Tibial nerve (tissue), 4 donors: Measurements from ENCODE around the gene AMDHD1. TPM values are rescaled to one million over a fixed set of nuclear protein-coding genes. Genes with fewer than 3 reads are reported as not detected.

Experiments used
- DNase-seq, 2 donors: peaks; one replicate each; pipeline ENCODE4 v3.0.0-alpha.2; 2019; ENCODE audit warnings: low spot score in 2 of 2
- H3K27ac ChIP-seq, 4 donors: fragments of 200-600 bp; sonication (generic) in 3 of 4; one replicate each; pipeline ENCODE4 v1.5.1; 2017 to 2019; ENCODE audit warnings: mild to moderate bottlenecking in 1 of 4
- H3K27me3 ChIP-seq, 2 donors: fragments of 200-600 bp; sonication (generic) in 1 of 2; one replicate each; pipeline versions ENCODE4 v1.5.1 to v1.6.0; 2017 to 2019
- H3K36me3 ChIP-seq, 3 donors: fragments of 200-600 bp; sonication (generic); one replicate each; pipeline ENCODE4 v1.5.1; 2018 to 2019
- H3K4me1 ChIP-seq, 4 donors: fragments of 200-600 bp; sonication (generic) in 3 of 4; one replicate each; pipeline ENCODE4 v1.5.1; 2017 to 2019
- H3K4me3 ChIP-seq, 4 donors: fragments of 200-600 bp; sonication (generic) in 3 of 4; one replicate each; pipeline ENCODE4 v1.5.1; 2017 to 2019; ENCODE audit warnings: mild to moderate bottlenecking in 1 of 4, moderate library complexity in 1 of 4
- H3K9me3 ChIP-seq, 4 donors: fragments of 200-600 bp; sonication (generic) in 3 of 4; one replicate each; pipeline ENCODE4 v1.5.1; 2017 to 2019
- EP300 ChIP-seq, 2 donors: sonication (generic); formaldehyde crosslinking; IDR thresholded peaks; one replicate each; pipeline ENCODE4 v1.6.1; 2017; ENCODE audit warnings: antibody characterized with exemption in 2 of 2, mild to moderate bottlenecking in 1 of 2
- POLR2A ChIP-seq, 2 donors: fragments of 450-650 bp; IDR thresholded peaks; one replicate each; pipeline ENCODE4 v1.6.1; 2017; ENCODE audit warnings: antibody characterized with exemption in 2 of 2, mild to moderate bottlenecking in 2 of 2, moderate library complexity in 2 of 2
- WGBS, 2 donors: methylation state at CpG; one replicate each; pipeline ENCODE4 v1.1.5; 2018; 5-methylcytosine and 5-hydroxymethylcytosine counted together
- total RNA-seq, 4 donors: library from RNA; depleted of rRNA; stranded (reverse); fragments of >200 nt; gene quantifications; one replicate each; pipeline ENCODE4 v1.1.0, GENCODE V29; 2016
- TF ChIP-seq, protein P1 (sequence below), 5 experiments: fragments of 200-600 bp in 3 of 5; fragments of 450-650 bp in 2 of 5; sonication (generic) in 3 of 5; IDR thresholded peaks; one replicate each; pipeline ENCODE4 v1.5.1; 2016 to 2019; ENCODE audit warnings: antibody characterized with exemption in 5 of 5, mild to moderate bottlenecking in 3 of 5, moderate library complexity in 2 of 5

The AMDHD1 gene
- total RNA-seq, 4 donors from 2014 or later = 2.0 to 2.1 TPM; not detected in 2

DNA sequence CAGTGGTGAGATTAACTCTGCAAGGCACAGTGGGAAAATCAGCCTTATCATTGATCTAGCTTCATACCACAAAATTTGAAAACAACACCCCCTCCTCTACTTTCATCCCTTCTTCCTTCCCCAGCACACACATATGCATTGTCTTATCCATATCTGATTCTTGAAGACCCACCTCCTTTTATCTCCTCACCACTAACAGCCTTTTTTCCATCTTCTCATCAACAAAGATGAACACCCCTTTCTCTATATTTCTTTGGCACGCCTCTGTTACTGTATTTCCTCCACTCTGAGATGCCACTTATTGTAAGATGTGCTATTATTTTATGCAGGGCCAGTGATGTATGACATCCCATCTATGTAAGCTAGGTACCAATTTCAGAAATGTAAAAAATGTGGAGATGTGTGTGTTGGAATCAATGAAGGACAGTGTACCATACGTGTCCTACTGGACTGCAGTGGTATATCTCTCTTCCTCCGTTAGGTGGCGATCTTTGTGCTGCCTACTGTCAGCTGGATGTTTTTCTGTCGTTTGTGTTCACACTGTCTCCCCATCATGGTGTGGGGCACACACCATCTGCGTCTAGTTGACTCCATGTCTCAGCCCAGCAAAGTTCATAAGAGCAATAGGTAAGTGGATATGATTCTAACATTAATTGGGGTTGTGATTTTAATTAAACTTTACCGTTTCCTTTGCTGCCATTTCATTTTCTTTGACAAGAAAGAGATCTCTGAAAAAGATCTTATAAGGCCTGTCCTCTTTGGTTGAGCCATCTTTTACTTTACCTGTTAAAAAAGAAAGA is 24.7 kb upstream of the AMDHD1 start:
- H3K36me3 ChIP-seq = no peaks in the 10 kb centered on the region
- no peak overlapping the region for H3K27ac ChIP-seq
- no peaks in the 10 kb centered on the region for H3K9me3 ChIP-seq
- no peak for TF ChIP-seq EP300 (IDR thresholded peaks at IDR 0.05)
- TF ChIP-seq, protein P1, sequence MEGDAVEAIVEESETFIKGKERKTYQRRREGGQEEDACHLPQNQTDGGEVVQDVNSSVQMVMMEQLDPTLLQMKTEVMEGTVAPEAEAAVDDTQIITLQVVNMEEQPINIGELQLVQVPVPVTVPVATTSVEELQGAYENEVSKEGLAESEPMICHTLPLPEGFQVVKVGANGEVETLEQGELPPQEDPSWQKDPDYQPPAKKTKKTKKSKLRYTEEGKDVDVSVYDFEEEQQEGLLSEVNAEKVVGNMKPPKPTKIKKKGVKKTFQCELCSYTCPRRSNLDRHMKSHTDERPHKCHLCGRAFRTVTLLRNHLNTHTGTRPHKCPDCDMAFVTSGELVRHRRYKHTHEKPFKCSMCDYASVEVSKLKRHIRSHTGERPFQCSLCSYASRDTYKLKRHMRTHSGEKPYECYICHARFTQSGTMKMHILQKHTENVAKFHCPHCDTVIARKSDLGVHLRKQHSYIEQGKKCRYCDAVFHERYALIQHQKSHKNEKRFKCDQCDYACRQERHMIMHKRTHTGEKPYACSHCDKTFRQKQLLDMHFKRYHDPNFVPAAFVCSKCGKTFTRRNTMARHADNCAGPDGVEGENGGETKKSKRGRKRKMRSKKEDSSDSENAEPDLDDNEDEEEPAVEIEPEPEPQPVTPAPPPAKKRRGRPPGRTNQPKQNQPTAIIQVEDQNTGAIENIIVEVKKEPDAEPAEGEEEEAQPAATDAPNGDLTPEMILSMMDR (IDR thresholded peaks at IDR 0.05) = peak; percentile 57 to 69 (median 61)
- TF ChIP-seq POLR2A (IDR thresholded peaks at IDR 0.05) = no peak
- DNase-seq = peak in 1 of 2 donors; percentile 36
- no peaks in the 10 kb centered on the region for H3K27me3 ChIP-seq
- H3K4me3 ChIP-seq = no peak overlapping the region
- no peaks in the 10 kb centered on the region for H3K4me1 ChIP-seq
- 25 to 29% methylated on average over 7 of the region's 7 CpGs for WGBS, 2 donors

DNA sequence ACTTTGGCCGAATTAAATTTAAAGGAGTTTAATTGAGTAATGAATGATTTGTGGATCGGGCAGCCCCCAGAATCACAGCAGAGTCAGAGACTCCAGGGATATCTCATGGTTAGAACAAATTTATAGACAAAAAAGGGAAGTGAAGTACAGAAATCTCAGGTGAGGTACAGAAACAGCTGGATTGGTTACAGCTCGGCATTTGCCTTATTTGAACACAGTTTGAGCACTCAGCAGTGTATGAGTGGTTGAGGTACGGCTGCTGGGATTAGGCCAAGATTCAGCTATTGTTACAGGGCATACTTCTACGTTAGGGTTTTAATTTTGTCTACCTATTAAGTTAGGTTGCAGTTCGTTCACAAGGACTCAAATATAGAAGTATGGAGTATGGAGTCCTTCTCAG is 24.0 kb upstream of the AMDHD1 start:
- Histone ChIP-seq H3K27ac (no peak overlapping the region), H3K27me3 (no peaks in the 10 kb centered on the region), H3K9me3 (no peaks in the 10 kb centered on the region), H3K36me3 (no peaks in the 10 kb centered on the region), H3K4me1 (no peaks in the 10 kb centered on the region), H3K4me3 (no peak overlapping the region)
- no peak for DNase-seq
- TF ChIP-seq, protein P1 (IDR thresholded peaks at IDR 0.05) = no peak
- TF ChIP-seq EP300 (IDR thresholded peaks at IDR 0.05) (no peak), POLR2A (IDR thresholded peaks at IDR 0.05) (no peak)
- WGBS, 2 donors = 84 to 86% methylated on average over 6 of the region's 6 CpGs

- DNase-seq = no peak
These were observed 20.9 kb upstream of the AMDHD1 start for GRCh38 chr12:95922231-95922630.

GRCh38 chr12:95940514-95940913 is 2.6 kb upstream of the AMDHD1 start:
- no peaks in the 10 kb centered on the region for H3K36me3 ChIP-seq
- no peak overlapping the region for H3K4me3 ChIP-seq
- no peaks in the 10 kb centered on the region for H3K9me3 ChIP-seq
- no peak overlapping the region for H3K27ac ChIP-seq
- H3K4me1 ChIP-seq = peaks cover 0 to 17% (median 5%) of the 10 kb centered on the region in 4 donors
- DNase-seq = no peak
- no peaks in the 10 kb centered on the region for H3K27me3 ChIP-seq
- TF ChIP-seq POLR2A (IDR thresholded peaks at IDR 0.05) = no peak
- TF ChIP-seq EP300 (IDR thresholded peaks at IDR 0.05) = no peak
- TF ChIP-seq, protein P1 (IDR thresholded peaks at IDR 0.05) = no peak
- WGBS, 2 donors = 67 to 74% methylated on average over 6 of the region's 6 CpGs

More at GRCh38 chr12:95922231-95922630, 20.9 kb upstream of the AMDHD1 start:
- Histone ChIP-seq H3K4me3 (no peak overlapping the region), H3K36me3 (no peaks in the 10 kb centered on the region), H3K9me3 (no peaks in the 10 kb centered on the region), H3K27ac (no peak overlapping the region), H3K27me3 (no peaks in the 10 kb centered on the region), H3K4me1 (no peaks in the 10 kb centered on the region)
- 65 to 79% methylated on average over 2 to 3 of the region's 3 CpGs for WGBS, 2 donors
- TF ChIP-seq POLR2A (IDR thresholded peaks at IDR 0.05) = no peak
- no peak for TF ChIP-seq EP300 (IDR thresholded peaks at IDR 0.05)
- TF ChIP-seq, protein P1 (IDR thresholded peaks at IDR 0.05) = no peak

DNA sequence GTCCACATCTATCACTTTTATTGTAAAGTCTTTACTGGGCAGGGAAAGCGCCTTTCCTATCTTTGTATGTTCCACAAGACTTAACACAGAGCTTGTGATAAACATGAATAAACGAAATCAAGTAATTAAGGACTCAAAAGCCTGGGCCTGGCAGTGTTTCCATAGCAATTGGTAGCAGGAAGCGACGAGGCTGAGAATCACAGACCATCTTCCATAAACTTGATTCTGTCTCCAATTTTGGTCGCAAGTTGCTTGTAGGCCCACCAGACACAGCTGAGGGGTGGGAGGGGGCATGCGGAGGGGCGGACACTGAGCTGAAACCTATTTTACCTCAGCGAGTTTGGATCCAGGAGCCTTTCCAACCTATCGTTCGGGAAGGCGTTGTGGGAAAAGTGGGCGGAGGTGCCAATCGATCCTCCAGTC is 1.0 kb upstream of the AMDHD1 start:
- no peaks in the 10 kb centered on the region for H3K36me3 ChIP-seq
- H3K27me3 ChIP-seq = no peaks in the 10 kb centered on the region
- H3K4me3 ChIP-seq = peak overlapping the region; percentile 64 to 96 (median 84)
- 15 to 17% methylated on average over 13 of the region's 13 CpGs for WGBS, 2 donors
- TF ChIP-seq, protein P1 (IDR thresholded peaks at IDR 0.05) = no peak
- TF ChIP-seq EP300 (IDR thresholded peaks at IDR 0.05) (no peak), POLR2A (IDR thresholded peaks at IDR 0.05) (no peak)
- DNase-seq = no peak
- peak overlapping the region; percentile 67 to 86 (median 80) for H3K27ac ChIP-seq
- no peaks in the 10 kb centered on the region for H3K9me3 ChIP-seq
- H3K4me1 ChIP-seq = peaks cover 0 to 17% (median 5%) of the 10 kb centered on the region in 4 donors
